ENCODE measurements around the gene LSP1.
"Not testable (repeated sequence)": the region's sequence is repeated elsewhere in the genome, so short reads cannot be mapped to it uniquely, and the experiment has no call there.

Gene LSP1

DNA sequence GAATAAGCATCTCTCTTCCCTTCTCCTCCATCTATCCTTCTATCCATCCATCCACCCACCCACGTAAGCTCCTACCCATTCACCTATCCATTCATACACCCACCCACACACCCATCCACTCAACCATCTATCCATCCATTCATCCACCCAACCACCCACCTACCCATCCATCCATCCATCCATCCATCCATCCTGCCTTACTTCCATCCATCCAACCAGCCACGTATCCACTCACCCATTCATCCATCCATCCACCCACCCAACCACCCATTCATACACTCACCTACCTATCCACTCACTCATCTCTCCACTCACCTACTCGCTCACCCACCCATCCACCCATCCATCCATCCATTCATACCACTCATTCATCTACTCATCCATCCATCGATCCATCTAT lies 79.8 kb downstream of the LSP1 start:
- no peak for DNase-seq

DNA sequence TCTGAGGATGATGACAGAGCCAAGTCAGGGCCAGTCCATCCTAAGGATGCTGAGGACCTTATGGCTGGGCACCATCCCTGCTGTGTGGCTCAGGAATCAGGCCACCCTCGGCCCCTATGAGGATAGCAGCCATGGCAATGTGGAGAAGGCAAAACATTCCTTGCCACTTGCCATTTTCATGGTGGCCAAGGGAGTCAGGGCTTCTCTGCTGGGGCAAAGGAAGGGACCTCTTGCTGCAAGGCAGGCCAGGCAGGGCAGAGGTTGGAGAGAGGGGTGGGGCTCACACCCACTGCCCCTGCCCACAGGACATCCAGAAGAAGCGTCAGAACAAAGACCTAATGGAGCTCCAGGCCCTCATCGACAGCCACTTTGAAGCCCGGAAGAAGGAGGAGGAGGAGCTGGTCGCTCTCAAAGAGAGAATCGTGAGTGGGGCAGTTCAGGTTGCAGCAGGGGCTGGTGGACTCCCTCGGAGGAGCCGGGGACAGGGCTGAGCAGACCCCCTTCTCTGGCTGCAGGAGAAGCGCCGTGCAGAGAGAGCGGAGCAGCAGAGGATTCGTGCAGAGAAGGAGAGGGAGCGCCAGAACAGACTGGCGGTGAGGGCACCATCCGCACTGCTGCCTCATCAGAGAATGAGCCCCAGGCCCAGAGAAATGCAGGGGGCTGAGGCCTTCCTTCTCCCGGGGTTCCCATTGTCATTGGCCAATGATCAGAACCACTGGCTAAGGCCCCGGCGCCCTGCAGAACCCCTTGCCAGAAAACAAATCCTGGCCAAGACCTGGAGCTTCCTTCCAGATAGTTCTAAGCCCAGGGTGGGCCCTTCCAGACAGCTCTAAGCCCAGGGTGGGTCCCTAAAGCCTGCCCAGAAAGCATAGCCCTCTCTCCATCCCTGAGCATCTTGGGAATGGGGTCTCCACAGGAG lies 80.8 kb downstream of the LSP1 start:
- DNase-seq = no peak

DNA sequence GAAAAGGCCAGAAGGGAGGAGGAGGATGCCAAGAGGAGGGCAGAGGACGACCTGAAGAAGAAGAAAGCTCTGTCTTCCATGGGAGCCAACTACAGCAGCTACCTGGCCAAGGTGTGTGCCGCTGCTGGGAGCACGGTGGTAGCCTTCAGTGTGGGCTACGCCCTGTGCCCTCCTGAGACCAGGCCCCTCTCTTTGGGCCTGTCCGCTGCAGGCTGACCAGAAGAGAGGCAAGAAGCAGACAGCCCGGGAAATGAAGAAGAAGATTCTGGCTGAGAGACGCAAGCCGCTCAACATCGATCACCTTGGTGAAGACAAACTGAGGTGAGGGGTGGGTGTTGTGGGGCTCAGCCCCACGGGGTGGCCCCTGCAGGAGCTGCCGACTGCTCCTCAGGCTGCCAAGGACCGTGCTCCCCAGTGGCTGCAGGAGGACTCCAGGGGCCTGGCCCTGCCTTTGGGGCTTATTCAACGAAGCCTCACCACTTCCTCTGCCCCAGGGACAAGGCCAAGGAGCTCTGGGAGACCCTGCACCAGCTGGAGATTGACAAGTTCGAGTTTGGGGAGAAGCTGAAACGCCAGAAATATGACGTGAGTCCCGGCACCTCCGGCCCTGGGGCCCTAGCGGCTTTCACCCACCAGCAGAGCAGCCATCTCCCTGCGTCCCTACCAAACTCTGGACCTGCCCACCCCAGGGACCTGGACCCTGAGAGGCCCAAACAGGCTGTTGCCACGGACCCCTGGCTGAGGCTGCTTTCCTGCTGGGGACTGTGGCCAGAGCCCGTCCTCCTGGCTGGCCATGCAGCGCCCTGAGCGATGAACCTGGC lies 81.7 kb downstream of the LSP1 start:
- no peak for DNase-seq

- no peak for DNase-seq
Measured at GRCh38 chr11:1935156-1936071, 82.5 kb downstream of the LSP1 start.

DNA sequence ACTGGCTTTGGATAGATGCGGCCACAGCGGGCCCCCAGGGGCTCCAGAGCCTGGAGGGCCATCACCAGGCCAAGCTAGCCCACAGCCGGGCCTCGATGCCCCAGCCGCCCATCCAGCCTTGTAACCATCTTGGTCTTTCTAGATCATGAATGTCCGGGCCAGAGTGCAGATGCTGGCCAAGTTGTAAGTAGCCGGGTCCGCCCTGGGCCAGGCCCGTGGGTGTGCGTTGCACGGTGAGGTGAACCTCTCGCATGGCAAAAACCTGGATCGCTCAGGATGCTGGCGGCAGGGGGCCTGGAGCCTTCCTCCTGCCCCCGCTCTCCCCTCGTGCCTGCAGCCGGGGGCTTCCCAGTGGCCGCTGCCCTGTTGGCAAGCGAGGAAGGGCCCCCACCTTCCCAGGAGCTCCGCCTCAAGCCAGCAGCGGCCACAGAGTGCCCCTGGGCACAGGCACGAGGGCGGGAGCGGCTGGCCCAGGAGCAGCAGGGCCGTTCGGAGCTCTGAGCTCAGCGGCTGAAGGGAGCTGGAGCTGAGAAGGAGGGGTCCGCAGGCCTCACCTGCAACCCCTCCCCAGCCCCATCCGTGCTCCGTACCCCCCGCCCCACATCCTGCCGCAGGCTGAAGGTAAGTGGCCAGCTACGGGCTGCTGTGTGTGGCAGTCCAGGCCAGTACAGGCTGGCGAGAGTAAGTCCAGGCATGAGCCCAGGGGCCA lies 83.3 kb downstream of the LSP1 start:
- DNase-seq = no peak

DNA sequence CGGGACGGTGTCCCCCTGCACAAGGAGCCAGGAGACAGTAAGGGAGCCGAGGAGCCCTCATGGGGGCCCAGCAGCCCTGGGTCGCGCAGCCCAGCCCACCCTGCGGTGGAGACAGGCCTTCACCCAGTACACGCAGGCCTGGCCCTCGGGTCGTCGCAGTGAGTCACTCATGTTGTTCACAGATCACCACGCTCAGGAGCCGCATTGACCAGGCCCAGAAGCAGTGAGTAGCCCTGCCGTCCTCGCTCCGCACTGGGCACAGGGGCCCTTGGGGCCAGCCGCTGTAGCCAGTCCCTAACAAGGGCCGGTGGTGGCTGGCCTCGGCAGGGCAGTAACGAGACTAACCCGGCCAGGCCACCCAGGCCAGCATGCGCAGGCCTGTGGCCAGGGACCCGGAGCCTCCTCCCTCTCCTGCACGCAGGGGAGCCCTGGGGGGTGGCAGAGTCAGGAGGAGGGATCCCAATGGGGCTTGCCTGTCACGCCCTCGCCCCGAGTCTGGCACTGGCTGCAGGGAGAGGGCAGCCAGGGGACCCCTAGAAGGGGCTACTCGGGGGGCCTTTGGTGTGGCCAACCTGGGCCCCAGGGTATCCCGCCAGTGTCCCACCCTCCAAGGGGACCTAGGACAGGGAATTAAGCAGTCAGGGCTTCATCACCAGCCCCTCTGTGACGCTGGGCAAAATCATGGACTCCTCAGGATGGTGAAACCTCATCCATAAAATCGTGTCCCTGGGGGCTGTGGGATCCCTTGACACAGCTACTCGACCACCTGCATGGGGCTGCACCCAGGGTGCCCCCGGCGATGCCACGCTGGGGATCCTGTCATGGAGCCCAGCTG lies 84.1 kb downstream of the LSP1 start:
- no peak for DNase-seq

DNA sequence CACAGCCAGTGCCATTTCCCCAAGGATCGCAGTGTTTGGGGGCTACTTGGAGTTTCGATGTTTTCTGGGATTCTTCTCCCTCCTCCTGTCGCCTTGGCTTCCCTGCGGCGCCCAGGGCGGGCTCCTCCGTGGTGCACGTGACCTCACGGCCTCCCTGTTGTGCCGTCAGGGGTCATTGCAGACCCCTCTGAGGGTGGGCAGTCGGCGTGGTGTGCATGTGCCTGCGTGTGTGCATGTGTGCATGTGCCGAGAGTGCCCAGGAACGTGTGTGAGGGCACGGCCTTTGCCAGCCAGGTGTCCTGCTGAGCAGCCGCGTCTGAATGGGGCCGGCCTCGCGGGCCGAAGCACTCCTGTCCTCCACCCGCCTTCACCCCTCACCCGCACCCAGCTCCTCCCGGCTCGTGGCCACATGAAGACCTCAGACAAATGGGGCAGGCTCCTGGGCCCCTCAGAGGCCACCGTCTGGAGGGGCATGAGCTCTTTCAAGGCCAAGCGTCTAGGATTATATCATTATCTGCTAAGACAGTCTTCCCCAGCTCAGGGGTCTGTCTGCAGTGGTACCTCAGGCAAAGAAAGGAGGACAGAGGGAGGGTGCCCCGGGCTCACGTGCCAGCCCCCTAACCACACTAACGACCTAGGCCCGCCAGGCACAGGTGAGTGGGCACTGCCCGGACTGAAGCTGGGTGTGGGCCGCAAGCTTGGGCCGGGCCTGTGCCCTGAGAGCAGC lies 84.9 kb downstream of the LSP1 start:
- DNase-seq = no peak

GRCh38 chr11:1938343-1939005 lies 85.6 kb downstream of the LSP1 start:
- DNase-seq = no peak

- DNase-seq = no peak
Measured at GRCh38 chr11:1939006-1939625, 86.2 kb downstream of the LSP1 start.

- not testable (repeated sequence) for DNase-seq
Measured at GRCh38 chr11:1939788-1940187, 86.9 kb downstream of the LSP1 start.
